Activated naive CD8-positive, alpha-beta T cell treated with anti-CD3 and anti-CD28 coated beads, Interleukin-2, amount 50 U/mL, for 24 hours (primary cell): ENCODE data around the gene HSP90AB1.

Experiments
- ATAC-seq: fragments of 150-1000 bp; cut with Tn5 transposase; one replicate; pipeline ENCODE4 v1.10.0; 2021
- DNase-seq: peaks from one replicate; pipeline ENCODE4 v3.0.0; 2021
- H3K27ac Mint-ChIP-seq: one replicate; pipeline ENCODE4 v1.8.0; 2021; ENCODE audit warnings: mild to moderate bottlenecking, mixed read lengths
- H3K27me3 Mint-ChIP-seq: one replicate; pipeline ENCODE4 v1.8.0; 2021; ENCODE audit warnings: mixed read lengths
- H3K36me3 Mint-ChIP-seq: one replicate; pipeline ENCODE4 v1.8.0; 2021; ENCODE audit warnings: low read depth, mixed read lengths
- H3K4me1 Mint-ChIP-seq: one replicate; pipeline ENCODE4 v1.8.0; 2021; ENCODE audit warnings: mixed read lengths
- H3K4me3 Mint-ChIP-seq: one replicate; pipeline ENCODE4 v1.8.0; 2021; ENCODE audit warnings: mild to moderate bottlenecking, moderate library complexity, mixed read lengths
- H3K9me3 Mint-ChIP-seq: one replicate; pipeline ENCODE4 v1.8.0; 2021; ENCODE audit warnings: mixed read lengths

Gene HSP90AB1

GRCh38 chr6:44251576-44252524 is 4.9 kb downstream of the HSP90AB1 start:
- no peak for DNase-seq
- peaks cover 87% of the 10 kb centered on the region for H3K4me1 Mint-ChIP-seq
- no peak for ATAC-seq
- H3K27ac Mint-ChIP-seq: peak overlapping the region; percentile 100
- H3K36me3 Mint-ChIP-seq: peaks cover 80% of the 10 kb centered on the region
- no peaks in the 10 kb centered on the region for H3K9me3 Mint-ChIP-seq
- peak overlapping the region; percentile 100 for H3K4me3 Mint-ChIP-seq
- peaks cover 3% of the 10 kb centered on the region for H3K27me3 Mint-ChIP-seq

- peaks cover 84% of the 10 kb centered on the region for H3K4me1 Mint-ChIP-seq
- ATAC-seq: no peak
- peaks cover 73% of the 10 kb centered on the region for H3K36me3 Mint-ChIP-seq
- peak; percentile 74 for DNase-seq
- H3K27ac Mint-ChIP-seq: peak overlapping the region; percentile 83
- no peaks in the 10 kb centered on the region for H3K27me3 Mint-ChIP-seq
- peak overlapping the region; percentile 100 for H3K4me3 Mint-ChIP-seq
- no peaks in the 10 kb centered on the region for H3K9me3 Mint-ChIP-seq
Observed at GRCh38 chr6:44253307-44254101, 6.6 kb downstream of the HSP90AB1 start.

- Mint-ChIP-seq H3K4me1 (peaks cover 81% of the 10 kb centered on the region), H3K36me3 (peaks cover 69% of the 10 kb centered on the region), H3K27me3 (no peaks in the 10 kb centered on the region), H3K9me3 (no peaks in the 10 kb centered on the region), H3K4me3 (peak overlapping the region; percentile 87), H3K27ac (peak overlapping the region; percentile 89)
- ATAC-seq (peak; percentile 7), DNase-seq (peak; percentile 45)
Observed at GRCh38 chr6:44254191-44255104, 7.5 kb downstream of the HSP90AB1 start.

- ATAC-seq (peak; percentile 7), DNase-seq (peak; percentile 55)
- H3K36me3 Mint-ChIP-seq: peaks cover 67% of the 10 kb centered on the region
- H3K27ac Mint-ChIP-seq: peak overlapping the region; percentile 89
- peaks cover 75% of the 10 kb centered on the region for H3K4me1 Mint-ChIP-seq
- no peaks in the 10 kb centered on the region for H3K9me3 Mint-ChIP-seq
- H3K27me3 Mint-ChIP-seq: no peaks in the 10 kb centered on the region
- H3K4me3 Mint-ChIP-seq: peak overlapping the region; percentile 87
Observed at GRCh38 chr6:44255105-44255808, 8.4 kb downstream of the HSP90AB1 start.

GRCh38 chr6:44255871-44256774 is 9.2 kb downstream of the HSP90AB1 start:
- Mint-ChIP-seq H3K4me3 (peak overlapping the region; percentile 87), H3K27ac (peak overlapping the region; percentile 89), H3K36me3 (peaks cover 63% of the 10 kb centered on the region), H3K9me3 (no peaks in the 10 kb centered on the region), H3K4me1 (peaks cover 73% of the 10 kb centered on the region), H3K27me3 (no peaks in the 10 kb centered on the region)
- DNase-seq (no peak), ATAC-seq (peak; percentile 16)

GRCh38 chr6:44256775-44257024 is 9.8 kb downstream of the HSP90AB1 start:
- ATAC-seq (peak; percentile 2), DNase-seq (no peak)
- Mint-ChIP-seq H3K9me3 (no peaks in the 10 kb centered on the region), H3K4me1 (peaks cover 71% of the 10 kb centered on the region), H3K27ac (peak overlapping the region; percentile 89), H3K4me3 (peak overlapping the region; percentile 87), H3K27me3 (no peaks in the 10 kb centered on the region), H3K36me3 (peaks cover 59% of the 10 kb centered on the region)

- no peaks in the 10 kb centered on the region for H3K9me3 Mint-ChIP-seq
- H3K27ac Mint-ChIP-seq: peak within 1 kb of the TSS; percentile 94
- H3K4me1 Mint-ChIP-seq: peaks cover 71% of the 10 kb centered on the region
- H3K36me3 Mint-ChIP-seq: peaks cover 54% of the 10 kb centered on the region
- no peaks in the 10 kb centered on the region for H3K27me3 Mint-ChIP-seq
- H3K4me3 Mint-ChIP-seq: peak within 1 kb of the TSS; percentile 87
- DNase-seq (peak; percentile 76), ATAC-seq (peak; percentile 50)
Observed at GRCh38 chr6:44257025-44257752, 10.3 kb downstream of the HSP90AB1 start, which contains the start of gene SLC35B2. Gene SLC35B2 (minus strand): TSS chr6:44257528. CDS start chr6:44257410, 118 bp downstream.

- H3K4me1 Mint-ChIP-seq: peaks cover 74% of the 10 kb centered on the region
- H3K36me3 Mint-ChIP-seq: peaks cover 51% of the 10 kb centered on the region
- peak overlapping the region; percentile 94 for H3K27ac Mint-ChIP-seq
- no peaks in the 10 kb centered on the region for H3K9me3 Mint-ChIP-seq
- DNase-seq: peak; percentile 42
- peak overlapping the region; percentile 81 for H3K4me3 Mint-ChIP-seq
- peak; percentile 0 for ATAC-seq
- no peaks in the 10 kb centered on the region for H3K27me3 Mint-ChIP-seq
Observed at GRCh38 chr6:44257753-44258324, 10.9 kb downstream of the HSP90AB1 start.

GRCh38 chr6:44258325-44258863 is 11.5 kb downstream of the HSP90AB1 start:
- ATAC-seq: no peak
- Mint-ChIP-seq H3K4me3 (peak overlapping the region; percentile 81), H3K9me3 (no peaks in the 10 kb centered on the region), H3K36me3 (peaks cover 45% of the 10 kb centered on the region), H3K27me3 (no peaks in the 10 kb centered on the region), H3K27ac (peak overlapping the region; percentile 94), H3K4me1 (peaks cover 74% of the 10 kb centered on the region)
- DNase-seq: no peak

GRCh38 chr6:44258921-44259320 is 12.0 kb downstream of the HSP90AB1 start:
- DNase-seq: no peak
- no peaks in the 10 kb centered on the region for H3K9me3 Mint-ChIP-seq
- H3K27ac Mint-ChIP-seq: peak overlapping the region; percentile 94
- H3K27me3 Mint-ChIP-seq: no peaks in the 10 kb centered on the region
- no peak for ATAC-seq
- H3K36me3 Mint-ChIP-seq: peaks cover 40% of the 10 kb centered on the region
- H3K4me3 Mint-ChIP-seq: no peak overlapping the region
- H3K4me1 Mint-ChIP-seq: peaks cover 73% of the 10 kb centered on the region

GRCh38 chr6:44260011-44260410 is 13.1 kb downstream of the HSP90AB1 start:
- Mint-ChIP-seq H3K27ac (peak overlapping the region; percentile 57), H3K27me3 (no peaks in the 10 kb centered on the region), H3K4me3 (no peak overlapping the region), H3K4me1 (peaks cover 71% of the 10 kb centered on the region), H3K36me3 (peaks cover 34% of the 10 kb centered on the region), H3K9me3 (no peaks in the 10 kb centered on the region)
- DNase-seq (no peak), ATAC-seq (no peak)
